Effector memory CD4-positive, alpha-beta T cell (primary cell): Measurements from ENCODE around the gene ADAMTS20.

Source experiments
- DNase-seq, 3 donors: peaks; one replicate each; pipeline ENCODE4 v3.0.0-alpha.2; 2020
- H3K27ac ChIP-seq: 2 replicates; pipeline ENCODE4 v1.7.0; 2013; ENCODE audit warnings: mild to moderate bottlenecking, low read length, moderate library complexity; ENCODE audit not compliant: insufficient read depth, poor library complexity, severe bottlenecking
- H3K27me3 ChIP-seq: replicated peaks from 2 replicates; pipeline ENCODE4 v1.7.0; 2013; ENCODE audit warnings: mild to moderate bottlenecking, low read length; ENCODE audit not compliant: insufficient read depth, control insufficient read depth, poor library complexity, severe bottlenecking
- H3K36me3 ChIP-seq: 2 replicates; pipeline ENCODE4 v1.7.0; 2013; ENCODE audit warnings: mild to moderate bottlenecking, low read length, moderate library complexity; ENCODE audit not compliant: control insufficient read depth, insufficient read depth
- H3K4me1 ChIP-seq: 2 replicates; pipeline ENCODE4 v1.7.0; 2013; ENCODE audit warnings: low read length, mild to moderate bottlenecking; ENCODE audit not compliant: control insufficient read depth, insufficient read depth, poor library complexity, severe bottlenecking
- H3K4me3 ChIP-seq: 2 replicates; pipeline ENCODE4 v1.7.0; 2013; ENCODE audit warnings: low read length, low read depth, mild to moderate bottlenecking; ENCODE audit not compliant: insufficient read depth, poor library complexity, severe bottlenecking
- H3K9me3 ChIP-seq: 2 replicates; pipeline ENCODE4 v1.7.0; 2013; ENCODE audit warnings: mild to moderate bottlenecking, low read length, moderate library complexity; ENCODE audit not compliant: control insufficient read depth
- total RNA-seq, 3 donors: gene quantifications; one replicate each; lab custom pipeline; 2026; lab: John Stamatoyannopoulos, UW

The ADAMTS20 gene, protein sequence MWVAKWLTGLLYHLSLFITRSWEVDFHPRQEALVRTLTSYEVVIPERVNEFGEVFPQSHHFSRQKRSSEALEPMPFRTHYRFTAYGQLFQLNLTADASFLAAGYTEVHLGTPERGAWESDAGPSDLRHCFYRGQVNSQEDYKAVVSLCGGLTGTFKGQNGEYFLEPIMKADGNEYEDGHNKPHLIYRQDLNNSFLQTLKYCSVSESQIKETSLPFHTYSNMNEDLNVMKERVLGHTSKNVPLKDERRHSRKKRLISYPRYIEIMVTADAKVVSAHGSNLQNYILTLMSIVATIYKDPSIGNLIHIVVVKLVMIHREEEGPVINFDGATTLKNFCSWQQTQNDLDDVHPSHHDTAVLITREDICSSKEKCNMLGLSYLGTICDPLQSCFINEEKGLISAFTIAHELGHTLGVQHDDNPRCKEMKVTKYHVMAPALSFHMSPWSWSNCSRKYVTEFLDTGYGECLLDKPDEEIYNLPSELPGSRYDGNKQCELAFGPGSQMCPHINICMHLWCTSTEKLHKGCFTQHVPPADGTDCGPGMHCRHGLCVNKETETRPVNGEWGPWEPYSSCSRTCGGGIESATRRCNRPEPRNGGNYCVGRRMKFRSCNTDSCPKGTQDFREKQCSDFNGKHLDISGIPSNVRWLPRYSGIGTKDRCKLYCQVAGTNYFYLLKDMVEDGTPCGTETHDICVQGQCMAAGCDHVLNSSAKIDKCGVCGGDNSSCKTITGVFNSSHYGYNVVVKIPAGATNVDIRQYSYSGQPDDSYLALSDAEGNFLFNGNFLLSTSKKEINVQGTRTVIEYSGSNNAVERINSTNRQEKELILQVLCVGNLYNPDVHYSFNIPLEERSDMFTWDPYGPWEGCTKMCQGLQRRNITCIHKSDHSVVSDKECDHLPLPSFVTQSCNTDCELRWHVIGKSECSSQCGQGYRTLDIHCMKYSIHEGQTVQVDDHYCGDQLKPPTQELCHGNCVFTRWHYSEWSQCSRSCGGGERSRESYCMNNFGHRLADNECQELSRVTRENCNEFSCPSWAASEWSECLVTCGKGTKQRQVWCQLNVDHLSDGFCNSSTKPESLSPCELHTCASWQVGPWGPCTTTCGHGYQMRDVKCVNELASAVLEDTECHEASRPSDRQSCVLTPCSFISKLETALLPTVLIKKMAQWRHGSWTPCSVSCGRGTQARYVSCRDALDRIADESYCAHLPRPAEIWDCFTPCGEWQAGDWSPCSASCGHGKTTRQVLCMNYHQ (N-terminal part only)
- 0 reads per million in 3 donors for total RNA-seq

DNA sequence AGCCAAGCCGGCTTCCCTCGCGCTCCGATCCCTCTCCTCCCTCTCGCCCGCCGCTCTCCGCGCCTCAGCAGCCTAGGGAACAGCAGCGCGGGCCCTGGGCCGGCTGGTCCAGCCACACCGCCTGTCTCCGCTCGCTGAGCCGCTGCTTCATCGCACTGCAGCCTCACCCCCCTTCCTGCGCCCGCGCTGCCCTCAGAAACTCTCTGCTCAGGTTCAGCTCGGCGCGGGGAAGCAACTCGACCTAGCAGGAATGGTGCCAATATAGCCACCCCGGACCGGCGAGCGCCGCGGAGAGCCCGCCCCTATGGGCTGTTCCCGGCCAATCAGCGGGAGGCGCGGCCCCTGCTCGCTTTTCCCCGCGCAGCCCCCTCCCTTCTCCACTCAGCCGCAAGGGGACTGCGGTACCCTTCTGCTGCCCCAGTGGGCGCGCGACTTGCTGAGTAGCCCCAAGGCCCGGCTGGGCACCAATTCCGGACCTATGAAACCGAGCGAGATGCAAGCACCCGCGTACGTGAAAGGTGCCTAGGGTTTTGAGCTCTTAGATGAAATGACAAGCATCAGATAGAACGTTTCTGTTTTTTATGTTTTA, at the start of gene ADAMTS20:
ADAMTS20 (minus strand) TSS at position 233 of the 589 bp plus-strand sequence. CDS start 282 bp downstream, outside the sequence.
- Histone ChIP-seq H3K4me1 (no peaks in the 10 kb centered on the region), H3K27ac (no peak within 1 kb of the TSS), H3K27me3 (no peaks in the 10 kb centered on the region), H3K9me3 (no peaks in the 10 kb centered on the region), H3K4me3 (no peak within 1 kb of the TSS), H3K36me3 (no peaks in the 10 kb centered on the region)
- DNase-seq, result no peak

GRCh38 chr12:43599708-43600107, 47.7 kb upstream of the ADAMTS20 start:
- no peak overlapping the region for H3K27ac ChIP-seq
- no peaks in the 10 kb centered on the region for H3K27me3 ChIP-seq
- H3K4me1 ChIP-seq, result no peaks in the 10 kb centered on the region
- no peak overlapping the region for H3K4me3 ChIP-seq
- no peaks in the 10 kb centered on the region for H3K9me3 ChIP-seq
- no peaks in the 10 kb centered on the region for H3K36me3 ChIP-seq
- no peak for DNase-seq

DNA sequence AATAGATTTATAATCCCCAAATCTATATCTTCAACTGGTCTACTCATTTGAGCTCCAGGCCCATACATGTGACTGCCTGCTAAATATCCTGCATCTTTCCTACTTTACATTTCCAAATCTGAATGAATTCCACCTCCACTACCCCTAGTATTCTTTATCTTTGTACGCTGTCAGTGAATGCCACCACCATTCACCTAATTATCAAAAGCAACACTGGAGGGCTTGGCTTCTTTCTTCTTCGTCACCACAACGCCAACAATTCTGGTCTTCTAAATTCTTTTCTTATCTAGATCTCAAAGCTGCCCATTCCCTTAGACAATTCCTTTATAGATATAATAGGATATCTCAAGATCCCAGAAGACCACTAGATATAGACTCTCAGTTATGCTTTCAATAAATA, 47.1 kb upstream of the ADAMTS20 start:
- DNase-seq, result no peak
- Histone ChIP-seq H3K4me3 (no peak overlapping the region), H3K4me1 (no peaks in the 10 kb centered on the region)

DNA sequence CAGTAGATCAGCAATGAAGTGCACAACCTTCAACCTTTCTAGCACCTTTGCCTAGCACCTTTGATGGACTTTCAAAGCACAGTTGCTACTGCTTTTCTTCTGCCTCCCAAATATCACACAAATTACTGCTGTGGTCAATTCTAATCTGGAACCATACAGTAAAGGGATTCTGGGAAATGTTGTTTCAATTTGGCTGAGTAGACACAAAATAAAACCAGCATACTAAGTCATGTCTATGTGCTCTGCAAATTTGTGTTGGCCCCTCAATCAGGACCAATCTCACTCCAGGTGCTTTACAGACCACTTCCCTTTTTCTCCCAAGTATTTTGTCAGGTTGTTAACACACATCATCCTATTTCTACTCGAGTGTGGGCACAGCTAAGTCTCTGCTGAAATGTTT, 38.3 kb upstream of the ADAMTS20 start:
- H3K4me3 ChIP-seq, result no peak overlapping the region
- DNase-seq, result no peak
- H3K9me3 ChIP-seq, result no peaks in the 10 kb centered on the region
- H3K4me1 ChIP-seq, result no peaks in the 10 kb centered on the region
- no peaks in the 10 kb centered on the region for H3K36me3 ChIP-seq
- H3K27me3 ChIP-seq, result no peaks in the 10 kb centered on the region
- H3K27ac ChIP-seq, result no peak overlapping the region

More for the DNA sequence above, 47.1 kb upstream of the ADAMTS20 start:
- no peaks in the 10 kb centered on the region for H3K36me3 ChIP-seq
- no peaks in the 10 kb centered on the region for H3K27me3 ChIP-seq
- H3K9me3 ChIP-seq, result no peaks in the 10 kb centered on the region
- no peak overlapping the region for H3K27ac ChIP-seq

GRCh38 chr12:43586646-43587245, 34.7 kb upstream of the ADAMTS20 start:
- Histone ChIP-seq H3K27ac (no peak overlapping the region), H3K36me3 (no peaks in the 10 kb centered on the region), H3K9me3 (no peaks in the 10 kb centered on the region), H3K4me3 (no peak overlapping the region), H3K4me1 (no peaks in the 10 kb centered on the region), H3K27me3 (no peaks in the 10 kb centered on the region)
- DNase-seq, result no peak

DNA sequence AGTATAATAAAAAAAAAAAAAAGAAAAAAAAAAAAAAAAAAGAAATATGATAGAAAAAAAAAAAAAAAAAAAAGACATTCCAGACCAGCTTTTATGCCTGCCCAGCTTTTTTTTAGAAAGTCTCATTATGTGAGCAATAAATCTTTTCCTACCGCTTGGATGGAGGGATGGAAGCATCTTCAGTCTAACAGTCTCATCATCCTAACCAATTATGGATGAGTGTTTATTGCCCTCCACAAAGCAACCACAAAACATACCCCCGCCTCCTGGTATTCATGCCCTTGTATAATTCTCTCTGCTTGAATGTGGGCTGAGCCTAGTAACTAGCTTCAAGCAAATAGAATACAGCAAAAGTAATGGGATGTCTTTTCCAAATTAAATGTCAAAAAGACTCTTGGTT, 33.7 kb upstream of the ADAMTS20 start:
- Histone ChIP-seq H3K9me3 (no peaks in the 10 kb centered on the region), H3K27me3 (no peaks in the 10 kb centered on the region), H3K27ac (no peak overlapping the region), H3K4me1 (no peaks in the 10 kb centered on the region), H3K36me3 (no peaks in the 10 kb centered on the region), H3K4me3 (no peak overlapping the region)
- DNase-seq, result no peak

DNA sequence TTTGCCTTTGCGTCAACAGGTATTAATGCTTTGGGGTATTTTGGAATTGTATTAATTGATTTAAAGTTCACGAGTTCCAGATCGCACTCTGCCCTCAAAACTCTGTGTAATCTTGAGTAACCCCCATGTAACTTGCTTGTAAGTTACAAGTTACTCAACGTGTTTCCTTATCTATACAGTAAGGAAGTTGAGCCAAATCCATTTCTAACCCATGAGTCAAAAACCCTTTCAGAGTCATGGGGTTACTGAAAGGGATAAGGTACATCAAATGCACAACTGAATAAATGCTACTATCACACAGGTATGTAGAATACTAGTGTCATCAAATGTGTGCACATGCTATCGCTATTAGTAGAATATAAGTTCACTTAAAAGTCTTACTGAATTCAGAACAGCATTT, 28.6 kb upstream of the ADAMTS20 start:
- H3K27me3 ChIP-seq, result no peaks in the 10 kb centered on the region
- no peak overlapping the region for H3K4me3 ChIP-seq
- DNase-seq, result no peak
- no peaks in the 10 kb centered on the region for H3K36me3 ChIP-seq
- H3K27ac ChIP-seq, result no peak overlapping the region
- no peaks in the 10 kb centered on the region for H3K4me1 ChIP-seq
- no peaks in the 10 kb centered on the region for H3K9me3 ChIP-seq

DNA sequence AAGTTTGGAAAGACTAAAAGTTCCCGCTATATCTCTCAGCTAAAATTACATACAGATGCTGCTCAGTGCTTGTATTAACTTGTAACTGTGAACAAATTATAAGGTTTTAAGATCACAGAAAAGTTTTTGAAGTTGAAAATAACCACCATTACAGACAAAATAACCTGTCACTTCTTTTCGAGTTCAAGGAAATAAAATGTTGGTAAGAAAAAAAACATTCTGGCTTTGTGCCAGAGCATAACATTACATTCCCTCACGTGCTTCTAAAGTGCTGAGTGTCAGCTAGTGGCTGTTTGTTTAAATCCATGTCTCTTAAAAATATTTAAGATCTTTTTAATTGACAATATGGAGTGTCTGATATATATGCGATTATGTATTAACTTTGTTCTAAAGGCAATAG, 27.2 kb upstream of the ADAMTS20 start:
- Histone ChIP-seq H3K9me3 (no peaks in the 10 kb centered on the region), H3K4me1 (no peaks in the 10 kb centered on the region), H3K27me3 (no peaks in the 10 kb centered on the region), H3K4me3 (no peak overlapping the region), H3K27ac (no peak overlapping the region), H3K36me3 (no peaks in the 10 kb centered on the region)
- DNase-seq, result no peak

DNA sequence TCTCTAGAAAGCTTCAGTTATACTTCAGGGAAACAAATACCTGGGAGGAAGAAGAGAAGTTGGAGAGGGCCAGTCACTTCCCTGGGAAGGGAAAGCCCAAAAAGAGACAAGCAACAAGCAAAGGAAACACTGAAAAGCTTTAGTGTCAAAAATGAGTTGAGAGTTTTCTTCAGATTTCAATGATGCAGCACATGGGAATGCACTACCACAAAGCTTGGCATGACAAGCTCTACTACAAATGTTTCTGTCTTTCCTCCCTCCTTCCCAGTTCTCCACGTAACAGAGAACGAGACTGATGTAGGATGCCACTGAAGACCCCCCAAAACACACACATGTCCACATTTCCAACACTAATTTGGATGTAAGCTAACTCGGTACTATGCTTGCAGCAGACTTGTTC, 26.8 kb upstream of the ADAMTS20 start:
- Histone ChIP-seq H3K36me3 (no peaks in the 10 kb centered on the region), H3K4me3 (no peak overlapping the region), H3K9me3 (no peaks in the 10 kb centered on the region), H3K27me3 (no peaks in the 10 kb centered on the region), H3K4me1 (no peaks in the 10 kb centered on the region), H3K27ac (no peak overlapping the region)
- no peak for DNase-seq
